Activated T-cell treated with anti-CD3 and anti-CD28 coated beads for 1 hour (primary cell): ENCODE measurements around the gene KRCC1.
"Not testable (repeated sequence)": the region's sequence is repeated elsewhere in the genome, so short reads cannot be mapped to it uniquely, and the experiment has no call there.

Source experiments
- DNase-seq: peaks from one replicate; pipeline ENCODE4 v3.0.0-alpha.2; 2020; ENCODE audit warnings: low read depth

KRCC1 gene

GRCh38 chr2:88074854-88075292, 19.3 kb upstream of the KRCC1 start:
- no peak for DNase-seq

GRCh38 chr2:88074150-88074549, 18.6 kb upstream of the KRCC1 start:
- no peak for DNase-seq

- no peak for DNase-seq
Observed at GRCh38 chr2:88071365-88071764, 15.8 kb upstream of the KRCC1 start.

- no peak for DNase-seq
Observed at GRCh38 chr2:88070055-88070454, 14.5 kb upstream of the KRCC1 start.

- no peak for DNase-seq
Observed at GRCh38 chr2:88069117-88069516, 13.5 kb upstream of the KRCC1 start.

- DNase-seq: no peak
Observed at GRCh38 chr2:88068044-88068443, 12.5 kb upstream of the KRCC1 start.

- no peak for DNase-seq
Observed at GRCh38 chr2:88067598-88067997, 12.0 kb upstream of the KRCC1 start, which contains the start of gene SMYD1. TSS of gene SMYD1 (plus strand) at chr2:88067825. CDS start at chr2:88067865, 40 bp downstream.

GRCh38 chr2:88067189-88067588, 11.6 kb upstream of the KRCC1 start:
- DNase-seq: no peak

GRCh38 chr2:88066543-88066942, 11.0 kb upstream of the KRCC1 start:
- no peak for DNase-seq

GRCh38 chr2:88061295-88061694, 5.7 kb upstream of the KRCC1 start:
- no peak for DNase-seq

GRCh38 chr2:88060907-88061275, 5.3 kb upstream of the KRCC1 start:
- no peak for DNase-seq

GRCh38 chr2:88059979-88060906, 4.7 kb upstream of the KRCC1 start:
- DNase-seq: no peak

GRCh38 chr2:88058191-88058590, 2.6 kb upstream of the KRCC1 start:
- DNase-seq: no peak

GRCh38 chr2:88057437-88057844, 1.9 kb upstream of the KRCC1 start:
- no peak for DNase-seq

- DNase-seq: no peak
Observed at GRCh38 chr2:88054782-88055370, 707 bp downstream of the KRCC1 start.

GRCh38 chr2:88053934-88054781, 1.4 kb downstream of the KRCC1 start:
- no peak for DNase-seq

- no peak for DNase-seq
Observed at GRCh38 chr2:88053296-88053695, 2.3 kb downstream of the KRCC1 start.

GRCh38 chr2:88051792-88052191, 3.8 kb downstream of the KRCC1 start:
- DNase-seq: no peak

GRCh38 chr2:88049622-88050021, 6.0 kb downstream of the KRCC1 start:
- DNase-seq: no peak

- DNase-seq: no peak
Observed at GRCh38 chr2:88048541-88048940, 7.0 kb downstream of the KRCC1 start.

GRCh38 chr2:88045561-88045960, 10.0 kb downstream of the KRCC1 start:
- not testable (repeated sequence) for DNase-seq

GRCh38 chr2:88042476-88042875, 13.1 kb downstream of the KRCC1 start:
- no peak for DNase-seq
